PFSK-1 (cell line): ENCODE measurements around the gene ZNF609.

Source experiments
- FOXP2 ChIP-seq: optimal IDR thresholded peaks from 2 replicates; pipeline ENCODE3; 2011; ENCODE audit warnings: borderline replicate concordance, control low read depth, inconsistent platforms; ENCODE audit not compliant: insufficient read depth; ENCODE audit errors: extremely low read length, extremely low read depth
- POLR2AphosphoS5 ChIP-seq: IDR thresholded peaks from 2 replicates; pipeline ENCODE4 v1.6.1; 2012; ENCODE audit warnings: low read depth, mild to moderate bottlenecking, control low read depth, low read length, moderate library complexity
- SIN3A ChIP-seq: IDR thresholded peaks from 2 replicates; pipeline ENCODE4 v1.6.1; 2012; ENCODE audit warnings: mild to moderate bottlenecking, low read length, moderate library complexity, borderline replicate concordance; ENCODE audit not compliant: insufficient read depth
- TAF1 ChIP-seq: IDR thresholded peaks from 2 replicates; pipeline ENCODE4 v1.6.1; 2012; ENCODE audit warnings: low read length, control low read depth, borderline replicate concordance; ENCODE audit not compliant: insufficient read depth
- TF ChIP-seq, protein P1 (sequence below), 2 experiments: IDR thresholded peaks; 2 replicates each; pipeline versions ENCODE4 v1.6.1 to v1.8.0; 2011 to 2012; ENCODE audit warnings: low read depth in 2 of 2, low read length in 2 of 2, control low read depth in 1 of 2, inconsistent platforms in 1 of 2, mild to moderate bottlenecking in 1 of 2, moderate library complexity in 1 of 2; ENCODE audit not compliant: insufficient read depth in 1 of 2

The ZNF609 gene

DNA sequence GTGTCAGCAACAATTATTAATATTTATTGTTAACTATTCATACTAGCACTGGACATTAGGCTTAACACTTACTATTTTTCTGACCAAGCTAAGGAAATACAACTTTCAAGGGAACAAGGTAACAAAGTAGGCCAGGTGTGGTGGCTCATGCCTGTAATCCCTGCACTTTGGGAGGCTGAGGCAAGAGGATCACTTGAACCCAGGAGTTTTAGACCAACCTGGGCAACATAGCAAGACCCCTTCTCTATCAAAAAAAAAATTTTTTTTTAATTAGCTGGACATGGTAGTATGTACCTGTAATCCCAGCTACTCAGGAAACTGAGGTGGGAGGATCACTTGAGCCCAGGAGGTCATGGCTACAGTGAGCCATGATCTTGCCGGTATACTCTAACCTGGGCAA lies 183.3 kb downstream of the ZNF609 start:
- TF ChIP-seq, protein P1, sequence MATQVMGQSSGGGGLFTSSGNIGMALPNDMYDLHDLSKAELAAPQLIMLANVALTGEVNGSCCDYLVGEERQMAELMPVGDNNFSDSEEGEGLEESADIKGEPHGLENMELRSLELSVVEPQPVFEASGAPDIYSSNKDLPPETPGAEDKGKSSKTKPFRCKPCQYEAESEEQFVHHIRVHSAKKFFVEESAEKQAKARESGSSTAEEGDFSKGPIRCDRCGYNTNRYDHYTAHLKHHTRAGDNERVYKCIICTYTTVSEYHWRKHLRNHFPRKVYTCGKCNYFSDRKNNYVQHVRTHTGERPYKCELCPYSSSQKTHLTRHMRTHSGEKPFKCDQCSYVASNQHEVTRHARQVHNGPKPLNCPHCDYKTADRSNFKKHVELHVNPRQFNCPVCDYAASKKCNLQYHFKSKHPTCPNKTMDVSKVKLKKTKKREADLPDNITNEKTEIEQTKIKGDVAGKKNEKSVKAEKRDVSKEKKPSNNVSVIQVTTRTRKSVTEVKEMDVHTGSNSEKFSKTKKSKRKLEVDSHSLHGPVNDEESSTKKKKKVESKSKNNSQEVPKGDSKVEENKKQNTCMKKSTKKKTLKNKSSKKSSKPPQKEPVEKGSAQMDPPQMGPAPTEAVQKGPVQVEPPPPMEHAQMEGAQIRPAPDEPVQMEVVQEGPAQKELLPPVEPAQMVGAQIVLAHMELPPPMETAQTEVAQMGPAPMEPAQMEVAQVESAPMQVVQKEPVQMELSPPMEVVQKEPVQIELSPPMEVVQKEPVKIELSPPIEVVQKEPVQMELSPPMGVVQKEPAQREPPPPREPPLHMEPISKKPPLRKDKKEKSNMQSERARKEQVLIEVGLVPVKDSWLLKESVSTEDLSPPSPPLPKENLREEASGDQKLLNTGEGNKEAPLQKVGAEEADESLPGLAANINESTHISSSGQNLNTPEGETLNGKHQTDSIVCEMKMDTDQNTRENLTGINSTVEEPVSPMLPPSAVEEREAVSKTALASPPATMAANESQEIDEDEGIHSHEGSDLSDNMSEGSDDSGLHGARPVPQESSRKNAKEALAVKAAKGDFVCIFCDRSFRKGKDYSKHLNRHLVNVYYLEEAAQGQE (IDR thresholded peaks at IDR 0.05; ENCODE audit: insufficient read depth in 1 of 2, low read depth in 2 of 2, low read length in 2 of 2), result no peak
- no peak for TF ChIP-seq POLR2AphosphoS5
- no peak for TF ChIP-seq TAF1
- no peak for TF ChIP-seq FOXP2
- TF ChIP-seq SIN3A, result no peak

GRCh38 chr15:64645995-64646394 lies 185.6 kb downstream of the ZNF609 start:
- TF ChIP-seq POLR2AphosphoS5, result no peak

DNA sequence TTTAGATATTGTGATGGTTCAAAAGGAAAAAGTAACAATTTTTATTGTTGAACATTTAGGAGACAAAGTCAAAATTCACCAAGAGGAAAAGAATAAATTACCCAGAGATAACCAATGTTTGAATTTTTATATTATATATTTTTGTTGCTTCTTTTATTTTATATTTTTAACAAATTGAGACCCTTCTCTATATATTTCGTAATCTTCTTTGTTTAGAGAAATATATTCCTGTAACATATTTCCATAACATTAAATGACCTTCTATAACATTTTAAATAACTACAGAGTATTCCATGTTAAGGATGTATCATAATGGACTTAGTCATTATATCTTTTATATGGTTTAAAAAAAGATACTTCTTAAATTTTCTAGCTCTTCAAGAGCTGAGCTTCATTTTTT lies 187.0 kb downstream of the ZNF609 start:
- TF ChIP-seq TAF1 (no peak), POLR2AphosphoS5 (no peak), FOXP2 (no peak), SIN3A (no peak)
- TF ChIP-seq, protein P1 (IDR thresholded peaks at IDR 0.05; ENCODE audit: insufficient read depth in 1 of 2, low read depth in 2 of 2, low read length in 2 of 2), result no peak

DNA sequence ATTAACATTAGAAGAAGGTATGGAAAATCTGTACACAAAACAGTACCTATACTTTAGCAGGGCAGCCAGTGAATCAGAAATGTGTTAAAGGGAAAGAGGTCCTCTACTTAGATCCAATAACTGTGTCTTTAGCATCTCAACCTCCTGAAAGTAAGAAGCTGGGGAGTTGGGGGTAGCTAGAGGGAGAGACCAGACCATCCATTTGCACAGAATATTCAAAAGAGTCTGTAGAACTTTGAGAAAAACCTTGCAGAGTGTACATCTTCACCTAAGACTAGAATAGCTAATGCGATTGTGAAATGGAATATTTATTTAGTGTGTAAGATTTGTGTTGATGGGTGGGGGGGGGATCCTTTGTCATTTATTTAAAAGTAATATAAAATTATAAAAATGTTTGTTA lies 190.2 kb downstream of the ZNF609 start:
- TF ChIP-seq SIN3A, result no peak
- no peak for TF ChIP-seq FOXP2
- no peak for TF ChIP-seq POLR2AphosphoS5
- TF ChIP-seq, protein P1 (IDR thresholded peaks at IDR 0.05; ENCODE audit: insufficient read depth in 1 of 2, low read depth in 2 of 2, low read length in 2 of 2), result no peak
- TF ChIP-seq TAF1, result no peak

- TF ChIP-seq TAF1, result no peak
- no peak for TF ChIP-seq POLR2AphosphoS5
- TF ChIP-seq, protein P1 (IDR thresholded peaks at IDR 0.05; ENCODE audit: insufficient read depth in 1 of 2, low read depth in 2 of 2, low read length in 2 of 2), result no peak
- TF ChIP-seq FOXP2, result no peak
- no peak for TF ChIP-seq SIN3A
Observed at GRCh38 chr15:64651601-64652191, 191.3 kb downstream of the ZNF609 start.
